ENCODE data around the gene AGO1.

DNA sequence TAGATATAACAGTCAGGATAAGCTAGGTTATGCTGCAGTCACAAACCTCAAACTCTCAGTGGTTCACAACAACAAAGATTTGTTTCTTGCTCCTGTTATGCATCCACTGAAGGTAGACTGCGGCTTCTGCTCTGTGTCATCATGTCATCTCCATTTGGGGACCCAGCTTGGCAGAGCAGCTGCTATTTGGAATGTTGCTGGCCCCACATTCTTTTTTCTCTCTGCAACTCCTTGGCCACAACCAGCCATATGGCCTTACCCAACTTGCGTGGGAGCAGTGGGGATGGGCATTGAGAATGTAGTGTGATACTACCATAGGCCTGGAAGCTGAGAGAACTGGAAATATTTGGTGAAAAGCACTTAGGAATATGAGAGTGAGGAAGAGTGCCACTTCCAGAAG is 48.8 kb upstream of the AGO1 start:
- TF ChIP-seq, protein P1, sequence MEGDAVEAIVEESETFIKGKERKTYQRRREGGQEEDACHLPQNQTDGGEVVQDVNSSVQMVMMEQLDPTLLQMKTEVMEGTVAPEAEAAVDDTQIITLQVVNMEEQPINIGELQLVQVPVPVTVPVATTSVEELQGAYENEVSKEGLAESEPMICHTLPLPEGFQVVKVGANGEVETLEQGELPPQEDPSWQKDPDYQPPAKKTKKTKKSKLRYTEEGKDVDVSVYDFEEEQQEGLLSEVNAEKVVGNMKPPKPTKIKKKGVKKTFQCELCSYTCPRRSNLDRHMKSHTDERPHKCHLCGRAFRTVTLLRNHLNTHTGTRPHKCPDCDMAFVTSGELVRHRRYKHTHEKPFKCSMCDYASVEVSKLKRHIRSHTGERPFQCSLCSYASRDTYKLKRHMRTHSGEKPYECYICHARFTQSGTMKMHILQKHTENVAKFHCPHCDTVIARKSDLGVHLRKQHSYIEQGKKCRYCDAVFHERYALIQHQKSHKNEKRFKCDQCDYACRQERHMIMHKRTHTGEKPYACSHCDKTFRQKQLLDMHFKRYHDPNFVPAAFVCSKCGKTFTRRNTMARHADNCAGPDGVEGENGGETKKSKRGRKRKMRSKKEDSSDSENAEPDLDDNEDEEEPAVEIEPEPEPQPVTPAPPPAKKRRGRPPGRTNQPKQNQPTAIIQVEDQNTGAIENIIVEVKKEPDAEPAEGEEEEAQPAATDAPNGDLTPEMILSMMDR (IDR thresholded peaks at IDR 0.05; ENCODE audit: low read depth, low read length, poor library complexity, severe bottlenecking), result no peak
- TF ChIP-seq EZH2phosphoT487 (IDR thresholded peaks at IDR 0.05; ENCODE audit: borderline replicate concordance, low read length), result no peak
